Astrocyte (in vitro differentiated cells and primary cell): ENCODE measurements around the gene KRT77. TPM values are rescaled to one million over a fixed set of nuclear protein-coding genes. Genes with fewer than 3 reads are reported as not detected.

Experiments
- DNase-seq: peaks from one replicate; pipeline ENCODE4 v3.0.0-alpha.2; 2010; ENCODE audit warnings: low read depth
- FAIRE-seq: peaks from 2 replicates; lab custom pipeline; 2011; peaks lifted over from hg19 to GRCh38; lab: Jason Lieb, UNC
- H2AFZ ChIP-seq: 2 replicates; pipeline ENCODE4 v1.6.0; 2012; ENCODE audit warnings: low read depth, low read length, inconsistent platforms
- H3K27ac ChIP-seq: 2 replicates; pipeline ENCODE4 v1.5.1; 2011; ENCODE audit warnings: low read depth, low read length, inconsistent platforms
- H3K27me3 ChIP-seq: 2 replicates; pipeline ENCODE4 v1.6.0; 2011; ENCODE audit warnings: low read length, inconsistent platforms; ENCODE audit not compliant: insufficient read depth
- H3K36me3 ChIP-seq: 2 replicates; pipeline ENCODE4 v1.5.1; 2011; ENCODE audit warnings: low read length, inconsistent platforms; ENCODE audit not compliant: insufficient read depth
- H3K4me1 ChIP-seq: 2 replicates; pipeline ENCODE4 v1.5.1; 2011; ENCODE audit warnings: low read length, inconsistent platforms; ENCODE audit not compliant: insufficient read depth
- H3K4me2 ChIP-seq: 2 replicates; pipeline ENCODE4 v1.6.0; 2012; ENCODE audit warnings: low read length, inconsistent platforms
- H3K4me3 ChIP-seq: 2 replicates; pipeline ENCODE4 v1.5.1; 2011; ENCODE audit warnings: low read depth, mild to moderate bottlenecking, low read length, inconsistent platforms; ENCODE audit not compliant: insufficient read depth
- H3K79me2 ChIP-seq: 2 replicates; pipeline ENCODE4 v1.6.0; 2012; ENCODE audit warnings: mild to moderate bottlenecking, low read length, inconsistent platforms; ENCODE audit not compliant: insufficient read depth
- H3K9ac ChIP-seq: 2 replicates; pipeline ENCODE4 v1.6.0; 2012; ENCODE audit warnings: mild to moderate bottlenecking, low read length, inconsistent platforms
- H3K9me3 ChIP-seq: 2 replicates; pipeline ENCODE4 v1.5.1; 2012; ENCODE audit warnings: low read depth, mild to moderate bottlenecking, low read length, inconsistent platforms; ENCODE audit not compliant: insufficient read depth
- H4K20me1 ChIP-seq: 2 replicates; pipeline ENCODE4 v1.6.0; 2012; ENCODE audit warnings: low read length, inconsistent platforms; ENCODE audit not compliant: insufficient read depth
- H3K27ac Mint-ChIP-seq: one replicate; pipeline ENCODE4 v1.8.0; 2021; ENCODE audit warnings: mild to moderate bottlenecking, mixed read lengths; ENCODE audit not compliant: unreplicated experiment
- H3K27me3 Mint-ChIP-seq: one replicate; pipeline ENCODE4 v1.8.0; 2021; ENCODE audit warnings: low read depth, mixed read lengths; ENCODE audit not compliant: unreplicated experiment
- H3K36me3 Mint-ChIP-seq: one replicate; pipeline ENCODE4 v1.8.0; 2021; ENCODE audit warnings: low read depth, mixed read lengths; ENCODE audit not compliant: unreplicated experiment
- H3K4me1 Mint-ChIP-seq: one replicate; pipeline ENCODE4 v1.8.0; 2021; ENCODE audit warnings: low read depth, mixed read lengths; ENCODE audit not compliant: unreplicated experiment
- H3K4me3 Mint-ChIP-seq: one replicate; pipeline ENCODE4 v1.8.0; 2021; ENCODE audit warnings: mild to moderate bottlenecking, moderate library complexity, mixed read lengths; ENCODE audit not compliant: unreplicated experiment
- H3K9me3 Mint-ChIP-seq: one replicate; pipeline ENCODE4 v1.8.0; 2021; ENCODE audit warnings: mild to moderate bottlenecking, mixed read lengths; ENCODE audit not compliant: unreplicated experiment
- EZH2 ChIP-seq: IDR thresholded peaks from 2 replicates; pipeline ENCODE4 v1.6.1; 2012; ENCODE audit warnings: mild to moderate bottlenecking, low read length, inconsistent platforms; ENCODE audit not compliant: insufficient read depth
- total RNA-seq: library from RNA; stranded (reverse); gene quantifications from 2 replicates; pipeline ENCODE4 v1.2.1, GENCODE V29; 2021
- TF ChIP-seq, protein P1 (sequence below): IDR thresholded peaks from 2 replicates; pipeline ENCODE4 v1.5.1; 2011; ENCODE audit warnings: low read depth, mild to moderate bottlenecking, inconsistent platforms, low read length, moderate library complexity; ENCODE audit not compliant: insufficient read depth

KRT77 gene
- total RNA-seq, 1 donor from 2014 or later: not detected

- Histone ChIP-seq H2AFZ (no peak overlapping the region), H3K4me1 (no peaks in the 10 kb centered on the region), H3K9me3 (no peaks in the 10 kb centered on the region), H3K9ac (no peak overlapping the region), H3K36me3 (no peaks in the 10 kb centered on the region), H3K27ac (no peak overlapping the region), H3K4me3 (no peak overlapping the region), H3K27me3 (peaks cover 25% of the 10 kb centered on the region), H4K20me1 (no peaks in the 10 kb centered on the region), H3K4me2 (no peak overlapping the region), H3K79me2 (no peaks in the 10 kb centered on the region)
- DNase-seq: no peak
- no peak for FAIRE-seq
- no peak overlapping the region for H3K4me3 Mint-ChIP-seq
- H3K27me3 Mint-ChIP-seq: peaks cover 87% of the 10 kb centered on the region
- no peaks in the 10 kb centered on the region for H3K4me1 Mint-ChIP-seq
- H3K9me3 Mint-ChIP-seq: peaks cover 21% of the 10 kb centered on the region
- TF ChIP-seq EZH2: no peak
- TF ChIP-seq, protein P1, sequence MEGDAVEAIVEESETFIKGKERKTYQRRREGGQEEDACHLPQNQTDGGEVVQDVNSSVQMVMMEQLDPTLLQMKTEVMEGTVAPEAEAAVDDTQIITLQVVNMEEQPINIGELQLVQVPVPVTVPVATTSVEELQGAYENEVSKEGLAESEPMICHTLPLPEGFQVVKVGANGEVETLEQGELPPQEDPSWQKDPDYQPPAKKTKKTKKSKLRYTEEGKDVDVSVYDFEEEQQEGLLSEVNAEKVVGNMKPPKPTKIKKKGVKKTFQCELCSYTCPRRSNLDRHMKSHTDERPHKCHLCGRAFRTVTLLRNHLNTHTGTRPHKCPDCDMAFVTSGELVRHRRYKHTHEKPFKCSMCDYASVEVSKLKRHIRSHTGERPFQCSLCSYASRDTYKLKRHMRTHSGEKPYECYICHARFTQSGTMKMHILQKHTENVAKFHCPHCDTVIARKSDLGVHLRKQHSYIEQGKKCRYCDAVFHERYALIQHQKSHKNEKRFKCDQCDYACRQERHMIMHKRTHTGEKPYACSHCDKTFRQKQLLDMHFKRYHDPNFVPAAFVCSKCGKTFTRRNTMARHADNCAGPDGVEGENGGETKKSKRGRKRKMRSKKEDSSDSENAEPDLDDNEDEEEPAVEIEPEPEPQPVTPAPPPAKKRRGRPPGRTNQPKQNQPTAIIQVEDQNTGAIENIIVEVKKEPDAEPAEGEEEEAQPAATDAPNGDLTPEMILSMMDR: no peak
- H3K27ac Mint-ChIP-seq: no peak overlapping the region
- peaks cover 6% of the 10 kb centered on the region for H3K36me3 Mint-ChIP-seq
Observed at GRCh38 chr12:52730793-52731192, 27.5 kb upstream of the KRT77 start.

GRCh38 chr12:52730383-52730782, 27.1 kb upstream of the KRT77 start:
- Histone ChIP-seq H3K4me3 (no peak overlapping the region), H3K9me3 (no peaks in the 10 kb centered on the region), H3K27me3 (peaks cover 25% of the 10 kb centered on the region), H3K79me2 (no peaks in the 10 kb centered on the region), H3K4me1 (no peaks in the 10 kb centered on the region), H3K27ac (no peak overlapping the region), H3K4me2 (no peak overlapping the region), H3K36me3 (no peaks in the 10 kb centered on the region), H2AFZ (no peak overlapping the region), H4K20me1 (no peaks in the 10 kb centered on the region), H3K9ac (no peak overlapping the region)
- DNase-seq (no peak), FAIRE-seq (no peak)
- no peak overlapping the region for H3K27ac Mint-ChIP-seq
- peaks cover 83% of the 10 kb centered on the region for H3K27me3 Mint-ChIP-seq
- TF ChIP-seq, protein P1: no peak
- H3K9me3 Mint-ChIP-seq: peaks cover 21% of the 10 kb centered on the region
- no peaks in the 10 kb centered on the region for H3K4me1 Mint-ChIP-seq
- H3K36me3 Mint-ChIP-seq: peaks cover 6% of the 10 kb centered on the region
- H3K4me3 Mint-ChIP-seq: no peak overlapping the region

DNA sequence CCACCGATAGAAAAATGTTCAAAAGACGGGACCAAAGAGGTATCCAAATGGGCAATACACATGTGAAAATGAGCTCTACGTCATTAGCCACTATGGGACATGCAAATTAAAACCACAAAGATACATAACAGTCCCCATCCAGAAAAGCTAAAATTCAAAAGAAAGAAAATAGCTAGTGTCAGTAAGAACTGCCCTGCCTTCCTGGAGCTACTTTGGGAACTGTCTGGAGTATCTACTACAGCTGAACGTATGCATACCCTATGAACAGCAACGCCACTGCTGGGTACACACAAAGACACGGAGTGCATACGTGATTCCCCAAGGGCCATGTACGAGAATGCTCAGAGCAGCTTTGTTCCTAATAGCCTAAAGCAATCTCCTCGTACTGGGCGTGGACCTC, 25.8 kb upstream of the KRT77 start:
- Histone ChIP-seq H3K4me2 (no peak overlapping the region), H3K4me1 (no peaks in the 10 kb centered on the region), H3K36me3 (no peaks in the 10 kb centered on the region), H2AFZ (no peak overlapping the region), H3K9me3 (no peaks in the 10 kb centered on the region), H3K27me3 (peaks cover 25% of the 10 kb centered on the region), H3K9ac (no peak overlapping the region), H4K20me1 (no peaks in the 10 kb centered on the region), H3K79me2 (no peaks in the 10 kb centered on the region), H3K4me3 (no peak overlapping the region), H3K27ac (no peak overlapping the region)
- Mint-ChIP-seq H3K36me3 (peaks cover 6% of the 10 kb centered on the region), H3K27ac (no peak overlapping the region), H3K9me3 (peaks cover 18% of the 10 kb centered on the region), H3K4me1 (no peaks in the 10 kb centered on the region), H3K4me3 (no peak overlapping the region), H3K27me3 (peaks cover 76% of the 10 kb centered on the region)
- DNase-seq (no peak), FAIRE-seq (no peak)
- TF ChIP-seq, protein P1: no peak
